Measurements from ENCODE around the gene PRKCQ. TPM values are rescaled to one million over a fixed set of nuclear protein-coding genes. Genes with fewer than 3 reads are reported as not detected.

PRKCQ gene
- polyA plus RNA-seq, 1 donor (not counting 4 experiments of a cell fraction or from before 2014, with no cell fraction given): 7.5 TPM

DNA sequence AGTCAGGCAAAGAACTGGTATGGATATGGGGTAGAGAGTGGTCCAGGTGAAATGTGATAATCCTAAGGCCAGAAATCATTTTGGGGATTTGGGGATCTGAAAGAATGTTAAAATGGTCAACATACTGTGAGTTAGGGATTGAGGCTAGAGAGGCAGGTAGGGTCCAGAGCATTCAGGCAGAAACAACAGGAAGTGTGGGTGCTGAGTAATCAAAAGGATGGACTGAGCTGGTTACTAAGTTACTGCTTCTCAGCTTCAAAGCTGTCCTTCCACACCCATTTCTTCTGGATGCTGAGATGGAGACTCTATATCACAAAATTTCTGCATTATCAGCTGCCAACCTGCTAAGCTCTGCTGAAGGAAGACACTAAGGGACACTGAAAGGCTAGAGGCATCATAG lies 30.6 kb upstream of the PRKCQ start:
- Histone ChIP-seq H2AFZ (ENCODE audit: control insufficient read depth, low read length) (no peak overlapping the region), H3K4me2 (ENCODE audit: control insufficient read depth, extremely low read depth, insufficient read depth, low read depth, low read length) (no peak overlapping the region), H3K9me3 (ENCODE audit: control insufficient read depth, low read depth, low read length) (no peaks in the 10 kb centered on the region), H3K79me2 (ENCODE audit: control insufficient read depth, insufficient read depth, low read length) (no peaks in the 10 kb centered on the region), H3K9me1 (ENCODE audit: control insufficient read depth, extremely low read depth, insufficient read depth, low read length) (no peaks in the 10 kb centered on the region), H3K27ac (ENCODE audit: control insufficient read depth, insufficient read depth, low read length) (no peak overlapping the region), H3K4me1 (ENCODE audit: control insufficient read depth, extremely low read depth, insufficient read depth, low read length) (peaks cover 28% of the 10 kb centered on the region), H4K20me1 (ENCODE audit: control insufficient read depth, extremely low read depth, insufficient read depth, low read length) (no peaks in the 10 kb centered on the region), H3K27me3 (ENCODE audit: control insufficient read depth, extremely low read depth, insufficient read depth, low read length) (no peaks in the 10 kb centered on the region), H3K4me3 (ENCODE audit: control insufficient read depth in 2 of 3, extremely low read depth in 1 of 3, insufficient read depth in 2 of 3, low read depth in 1 of 3, low read length in 3 of 3) (no peak overlapping the region), H3K9ac (ENCODE audit: control insufficient read depth, extremely low read depth, insufficient read depth, low read length) (no peak overlapping the region), H3K36me3 (ENCODE audit: control insufficient read depth in 2 of 2, extremely low read depth in 1 of 2, insufficient read depth in 2 of 2, low read length in 2 of 2) (no peaks in the 10 kb centered on the region)
- DNase-seq (ENCODE audit: low read depth, low spot score): no peak
- dilution Hi-C loops (cut with MboI; ENCODE audit: extremely low pct_ligation_motif_present, low sequenced_read_pairs): no loop called here
- peak; percentile 92 for FAIRE-seq
- TF ChIP-seq, protein P1, sequence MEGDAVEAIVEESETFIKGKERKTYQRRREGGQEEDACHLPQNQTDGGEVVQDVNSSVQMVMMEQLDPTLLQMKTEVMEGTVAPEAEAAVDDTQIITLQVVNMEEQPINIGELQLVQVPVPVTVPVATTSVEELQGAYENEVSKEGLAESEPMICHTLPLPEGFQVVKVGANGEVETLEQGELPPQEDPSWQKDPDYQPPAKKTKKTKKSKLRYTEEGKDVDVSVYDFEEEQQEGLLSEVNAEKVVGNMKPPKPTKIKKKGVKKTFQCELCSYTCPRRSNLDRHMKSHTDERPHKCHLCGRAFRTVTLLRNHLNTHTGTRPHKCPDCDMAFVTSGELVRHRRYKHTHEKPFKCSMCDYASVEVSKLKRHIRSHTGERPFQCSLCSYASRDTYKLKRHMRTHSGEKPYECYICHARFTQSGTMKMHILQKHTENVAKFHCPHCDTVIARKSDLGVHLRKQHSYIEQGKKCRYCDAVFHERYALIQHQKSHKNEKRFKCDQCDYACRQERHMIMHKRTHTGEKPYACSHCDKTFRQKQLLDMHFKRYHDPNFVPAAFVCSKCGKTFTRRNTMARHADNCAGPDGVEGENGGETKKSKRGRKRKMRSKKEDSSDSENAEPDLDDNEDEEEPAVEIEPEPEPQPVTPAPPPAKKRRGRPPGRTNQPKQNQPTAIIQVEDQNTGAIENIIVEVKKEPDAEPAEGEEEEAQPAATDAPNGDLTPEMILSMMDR (optimal IDR thresholded peaks at IDR 0.05 in 1 of 3, IDR thresholded peaks at IDR 0.05 in 1 of 3, conservative IDR thresholded peaks at IDR 0.05 in 1 of 3; ENCODE audit: extremely low read depth in 1 of 3, insufficient read depth in 2 of 3, low read length in 3 of 3): no peak

DNA sequence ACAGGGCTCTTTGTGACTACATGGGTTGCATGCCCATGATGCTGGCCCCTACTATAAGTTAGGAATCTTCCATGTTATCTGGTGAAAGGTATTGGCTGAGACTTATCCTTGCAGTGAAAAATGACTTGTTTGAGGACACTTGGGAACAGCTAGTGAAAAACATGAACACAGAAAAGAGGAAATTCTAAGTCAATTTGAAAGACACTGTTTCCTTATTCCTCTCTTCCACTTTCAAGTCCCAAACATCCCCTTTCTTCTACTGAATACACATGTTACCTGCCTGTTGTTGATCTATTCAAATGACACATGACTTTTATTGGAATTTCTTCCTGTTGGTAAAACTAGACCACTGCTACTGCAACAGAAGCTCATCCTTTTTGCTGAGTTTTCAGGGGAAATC lies 29.5 kb upstream of the PRKCQ start:
- Histone ChIP-seq H3K79me2 (ENCODE audit: control insufficient read depth, insufficient read depth, low read length) (no peaks in the 10 kb centered on the region), H3K4me1 (ENCODE audit: control insufficient read depth, extremely low read depth, insufficient read depth, low read length) (peaks cover 28% of the 10 kb centered on the region), H3K9me1 (ENCODE audit: control insufficient read depth, extremely low read depth, insufficient read depth, low read length) (no peaks in the 10 kb centered on the region), H3K4me3 (ENCODE audit: control insufficient read depth in 2 of 3, extremely low read depth in 1 of 3, insufficient read depth in 2 of 3, low read depth in 1 of 3, low read length in 3 of 3) (no peak overlapping the region), H3K27me3 (ENCODE audit: control insufficient read depth, extremely low read depth, insufficient read depth, low read length) (no peaks in the 10 kb centered on the region), H4K20me1 (ENCODE audit: control insufficient read depth, extremely low read depth, insufficient read depth, low read length) (no peaks in the 10 kb centered on the region), H3K27ac (ENCODE audit: control insufficient read depth, insufficient read depth, low read length) (no peak overlapping the region), H3K4me2 (ENCODE audit: control insufficient read depth, extremely low read depth, insufficient read depth, low read depth, low read length) (no peak overlapping the region), H2AFZ (ENCODE audit: control insufficient read depth, low read length) (no peak overlapping the region), H3K9me3 (ENCODE audit: control insufficient read depth, low read depth, low read length) (no peaks in the 10 kb centered on the region), H3K36me3 (ENCODE audit: control insufficient read depth in 2 of 2, extremely low read depth in 1 of 2, insufficient read depth in 2 of 2, low read length in 2 of 2) (no peaks in the 10 kb centered on the region), H3K9ac (ENCODE audit: control insufficient read depth, extremely low read depth, insufficient read depth, low read length) (no peak overlapping the region)
- TF ChIP-seq, protein P1 (optimal IDR thresholded peaks at IDR 0.05 in 1 of 3, IDR thresholded peaks at IDR 0.05 in 1 of 3, conservative IDR thresholded peaks at IDR 0.05 in 1 of 3; ENCODE audit: extremely low read depth in 1 of 3, insufficient read depth in 2 of 3, low read length in 3 of 3): no peak
- TF ChIP-seq EZH2 (IDR thresholded peaks at IDR 0.05; ENCODE audit: low read length): no peak
- DNase-seq (ENCODE audit: low read depth, low spot score): no peak
- FAIRE-seq: no peak
- dilution Hi-C loops (cut with MboI; ENCODE audit: extremely low pct_ligation_motif_present, low sequenced_read_pairs): no loop called here

Measured in keratinocyte (primary cell).